LNCaP clone FGC (cell line): ENCODE measurements around the gene YDJC.
"Not testable (repeated sequence)": the region's sequence is repeated elsewhere in the genome, so short reads cannot be mapped to it uniquely, and the experiment has no call there.

Experiments used
- DNase-seq: peaks from one replicate; pipeline ENCODE4 v3.0.0-alpha.2; 2011; ENCODE audit warnings: low read depth
- H3K4me3 ChIP-seq: 2 replicates; pipeline ENCODE4 v1.5.1; 2011; ENCODE audit warnings: mild to moderate bottlenecking, low read depth, low read length, control low read depth
- TF ChIP-seq, protein P1 (sequence below): IDR thresholded peaks from 2 replicates; pipeline ENCODE4 v1.5.1; 2012; ENCODE audit warnings: mild to moderate bottlenecking; ENCODE audit not compliant: control insufficient read depth, insufficient read depth; ENCODE audit errors: extremely low read depth

Gene YDJC

GRCh38 chr22:21642584-21643448, 13.0 kb upstream of the YDJC start:
- no peak for DNase-seq
- peak overlapping the region; percentile 77 for H3K4me3 ChIP-seq
- TF ChIP-seq, protein P1, sequence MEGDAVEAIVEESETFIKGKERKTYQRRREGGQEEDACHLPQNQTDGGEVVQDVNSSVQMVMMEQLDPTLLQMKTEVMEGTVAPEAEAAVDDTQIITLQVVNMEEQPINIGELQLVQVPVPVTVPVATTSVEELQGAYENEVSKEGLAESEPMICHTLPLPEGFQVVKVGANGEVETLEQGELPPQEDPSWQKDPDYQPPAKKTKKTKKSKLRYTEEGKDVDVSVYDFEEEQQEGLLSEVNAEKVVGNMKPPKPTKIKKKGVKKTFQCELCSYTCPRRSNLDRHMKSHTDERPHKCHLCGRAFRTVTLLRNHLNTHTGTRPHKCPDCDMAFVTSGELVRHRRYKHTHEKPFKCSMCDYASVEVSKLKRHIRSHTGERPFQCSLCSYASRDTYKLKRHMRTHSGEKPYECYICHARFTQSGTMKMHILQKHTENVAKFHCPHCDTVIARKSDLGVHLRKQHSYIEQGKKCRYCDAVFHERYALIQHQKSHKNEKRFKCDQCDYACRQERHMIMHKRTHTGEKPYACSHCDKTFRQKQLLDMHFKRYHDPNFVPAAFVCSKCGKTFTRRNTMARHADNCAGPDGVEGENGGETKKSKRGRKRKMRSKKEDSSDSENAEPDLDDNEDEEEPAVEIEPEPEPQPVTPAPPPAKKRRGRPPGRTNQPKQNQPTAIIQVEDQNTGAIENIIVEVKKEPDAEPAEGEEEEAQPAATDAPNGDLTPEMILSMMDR, result peak; percentile 54

DNA sequence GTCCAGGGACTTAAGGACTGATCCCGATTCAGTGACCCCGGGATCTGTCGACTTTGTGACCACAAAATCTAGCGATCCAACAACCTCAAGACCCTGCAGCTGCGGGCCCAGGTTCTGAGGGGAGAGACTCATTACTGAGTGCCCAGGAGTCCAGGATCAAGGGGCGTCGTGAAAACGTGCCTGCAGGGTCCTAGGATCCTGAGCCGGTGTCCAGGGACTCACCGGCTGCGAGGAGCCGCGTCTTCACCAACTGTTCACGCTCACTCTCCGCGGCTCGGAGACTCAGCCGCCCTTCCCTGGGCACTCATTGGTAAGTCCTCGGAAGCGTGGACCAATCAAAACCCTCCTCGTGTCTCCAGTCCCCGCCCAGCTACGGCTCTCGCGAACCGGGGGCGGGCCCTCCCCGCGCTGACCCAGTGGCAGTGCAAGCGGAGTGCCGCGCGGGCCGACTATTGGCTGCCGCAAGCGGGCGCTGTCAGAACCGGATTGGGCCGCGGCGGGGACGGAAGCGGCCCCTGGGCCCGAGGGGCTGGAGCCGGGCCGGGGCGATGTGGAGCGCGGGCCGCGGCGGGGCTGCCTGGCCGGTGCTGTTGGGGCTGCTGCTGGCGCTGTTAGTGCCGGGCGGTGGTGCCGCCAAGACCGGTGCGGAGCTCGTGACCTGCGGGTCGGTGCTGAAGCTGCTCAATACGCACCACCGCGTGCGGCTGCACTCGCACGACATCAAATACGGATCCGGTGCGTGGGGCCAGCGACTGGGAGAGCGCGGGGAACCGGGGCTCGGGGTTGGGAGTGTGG, 12.2 kb upstream of the YDJC start, which contains the start of gene SDF2L1:
SDF2L1 (plus strand) TSS at position 514 of the 795 bp plus-strand sequence; CDS start at position 549, 35 bp downstream.
- TF ChIP-seq, protein P1, result no peak
- peak within 1 kb of the TSS; percentile 77 for H3K4me3 ChIP-seq
- DNase-seq, result peak; percentile 93

DNA sequence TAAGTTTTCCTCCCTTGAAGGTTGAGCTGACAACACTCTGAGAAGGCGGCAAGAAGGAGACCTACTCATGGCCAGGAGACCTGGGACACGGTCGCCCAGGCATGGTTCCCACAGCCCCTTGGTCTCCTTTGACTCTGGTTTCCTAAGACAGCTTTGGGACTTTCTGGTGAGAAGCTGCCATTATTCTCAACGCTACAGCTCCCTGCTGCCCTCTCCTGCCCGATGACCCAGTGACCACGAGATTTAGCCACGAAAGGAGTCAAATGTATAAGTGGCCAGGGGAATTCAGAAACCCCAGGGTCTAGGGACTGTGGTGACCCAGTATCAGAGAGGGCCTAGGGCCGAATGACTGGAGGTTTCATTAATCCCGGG, 11.6 kb upstream of the YDJC start:
- TF ChIP-seq, protein P1, result peak; percentile 79
- H3K4me3 ChIP-seq, result peak overlapping the region; percentile 77
- DNase-seq, result peak; percentile 31

GRCh38 chr22:21640810-21641209, 11.0 kb upstream of the YDJC start:
- TF ChIP-seq, protein P1, result no peak
- H3K4me3 ChIP-seq, result no peak overlapping the region

GRCh38 chr22:21639359-21639758, 9.5 kb upstream of the YDJC start:
- DNase-seq, result no peak
- TF ChIP-seq, protein P1, result no peak
- H3K4me3 ChIP-seq, result no peak overlapping the region

More at GRCh38 chr22:21640810-21641209, 11.0 kb upstream of the YDJC start:
- no peak for DNase-seq

GRCh38 chr22:21637450-21637849, 7.6 kb upstream of the YDJC start:
- H3K4me3 ChIP-seq, result not testable (repeated sequence)

GRCh38 chr22:21636629-21637218, 6.9 kb upstream of the YDJC start:
- DNase-seq, result no peak
- TF ChIP-seq, protein P1, result no peak
- H3K4me3 ChIP-seq, result no peak overlapping the region

More at GRCh38 chr22:21637450-21637849, 7.6 kb upstream of the YDJC start:
- DNase-seq, result not testable (repeated sequence)
